Stimulated activated CD4-positive, alpha-beta T cell treated with anti-CD3 and anti-CD28 coated beads, Interleukin-1b, Interleukin-23, amount 100 ng/mL, for 1 hour (primary cell): ENCODE data around the gene SLC44A4.

Source experiments
- DNase-seq, 2 donors: peaks; one replicate each; pipeline ENCODE4 v3.0.0-alpha.2; 2020; ENCODE audit warnings: low read depth in 2 of 2

SLC44A4 gene

GRCh38 chr6:31901415-31901952 lies 22.7 kb upstream of the SLC44A4 start:
- DNase-seq, result peak in 1 of 2 donors; percentile 51

GRCh38 chr6:31900917-31901414 lies 22.2 kb upstream of the SLC44A4 start:
- DNase-seq, result no peak

GRCh38 chr6:31899882-31900722 lies 21.3 kb upstream of the SLC44A4 start:
- DNase-seq, result no peak

- no peak for DNase-seq
Observed at GRCh38 chr6:31899215-31899614, 20.4 kb upstream of the SLC44A4 start.

GRCh38 chr6:31898383-31899011 lies 19.7 kb upstream of the SLC44A4 start:
- DNase-seq, result no peak

- DNase-seq, result peak; percentile 50 to 72
Observed at GRCh38 chr6:31897612-31898382, 19.0 kb upstream of the SLC44A4 start, which contains the start of gene EHMT2. Gene EHMT2 (minus strand): TSS chr6:31897698. CDS start chr6:31897677, 21 bp downstream.

- DNase-seq, result no peak
Observed at GRCh38 chr6:31896856-31897611, 18.2 kb upstream of the SLC44A4 start.

GRCh38 chr6:31896493-31896855 lies 17.7 kb upstream of the SLC44A4 start:
- no peak for DNase-seq

- no peak for DNase-seq
Observed at GRCh38 chr6:31892821-31893220, 14.0 kb upstream of the SLC44A4 start.

GRCh38 chr6:31889331-31889972 lies 10.7 kb upstream of the SLC44A4 start:
- DNase-seq, result no peak

GRCh38 chr6:31888276-31889258 lies 9.8 kb upstream of the SLC44A4 start:
- no peak for DNase-seq

- DNase-seq, result no peak
Observed at GRCh38 chr6:31887173-31888007, 8.6 kb upstream of the SLC44A4 start.

- DNase-seq, result no peak
Observed at GRCh38 chr6:31886541-31886991, 7.8 kb upstream of the SLC44A4 start.

GRCh38 chr6:31884528-31885035 lies 5.8 kb upstream of the SLC44A4 start:
- DNase-seq, result no peak

GRCh38 chr6:31883676-31884075 lies 4.9 kb upstream of the SLC44A4 start:
- DNase-seq, result no peak

- DNase-seq, result no peak
Observed at GRCh38 chr6:31882344-31882743, 3.5 kb upstream of the SLC44A4 start.

- no peak for DNase-seq
Observed at GRCh38 chr6:31881136-31881859, 2.5 kb upstream of the SLC44A4 start.

- no peak for DNase-seq
Observed at GRCh38 chr6:31880616-31881015, 1.8 kb upstream of the SLC44A4 start.
